KMS-11 (cell line): ENCODE data around the gene VAT1L.

Experiments
- H2AFZ ChIP-seq: fragments of 200-600 bp; sonication (generic); 2 replicates; pipeline ENCODE4 v1.6.1; 2016; ENCODE audit warnings: antibody characterized with exemption, mixed run types, low read depth
- H3K27ac ChIP-seq: fragments of 200-600 bp; sonication (generic); 2 replicates; pipeline ENCODE4 v1.6.1; 2016; ENCODE audit warnings: mild to moderate bottlenecking, mixed run types
- H3K27me3 ChIP-seq: fragments of 200-600 bp; sonication (generic); 2 replicates; pipeline ENCODE4 v1.6.1; 2017; ENCODE audit warnings: mild to moderate bottlenecking, low read depth, mixed run types, moderate library complexity; ENCODE audit not compliant: insufficient read depth
- H3K36me3 ChIP-seq: fragments of 200-600 bp; sonication (generic); 2 replicates; pipeline ENCODE4 v1.6.1; 2017; ENCODE audit warnings: mild to moderate bottlenecking, mixed run types; ENCODE audit not compliant: insufficient read depth
- H3K4me1 ChIP-seq: fragments of 200-600 bp; sonication (generic); 2 replicates; pipeline ENCODE4 v1.6.1; 2016; ENCODE audit warnings: mild to moderate bottlenecking, low read depth, mixed run types; ENCODE audit not compliant: poor library complexity, severe bottlenecking
- H3K4me2 ChIP-seq: fragments of 200-600 bp; sonication (generic); 2 replicates; pipeline ENCODE4 v1.7.0; 2016; ENCODE audit warnings: mild to moderate bottlenecking, mixed run types
- H3K4me3 ChIP-seq: fragments of 200-600 bp; sonication (generic); IDR thresholded peaks from 2 replicates; pipeline ENCODE4 v1.6.1; 2017; ENCODE audit warnings: low read depth, low read length, mixed read lengths; ENCODE audit not compliant: insufficient read depth
- H3K79me2 ChIP-seq: fragments of 200-600 bp; sonication (generic); 2 replicates; pipeline ENCODE4 v1.6.1; 2016; ENCODE audit warnings: low read depth, mixed run types; ENCODE audit not compliant: insufficient read depth
- H3K9ac ChIP-seq: fragments of 200-600 bp; sonication (generic); 2 replicates; pipeline ENCODE4 v1.6.1; 2016; ENCODE audit warnings: mild to moderate bottlenecking, mixed run types
- H4K20me1 ChIP-seq: fragments of 200-600 bp; sonication (generic); 2 replicates; pipeline ENCODE4 v1.6.1; 2016; ENCODE audit warnings: mild to moderate bottlenecking, mixed run types; ENCODE audit not compliant: insufficient read depth
- CTCF ChIP-seq: fragments of 200-600 bp; sonication (generic); conservative IDR thresholded peaks from 2 replicates; pipeline ENCODE4 v1.6.1; 2017; ENCODE audit warnings: low read depth, mild to moderate bottlenecking, antibody characterized with exemption, low read length, moderate library complexity, mixed read lengths

The VAT1L gene

GRCh38 chr16:77898671-77899211 lies 110.4 kb downstream of the VAT1L start:
- Histone ChIP-seq H2AFZ (no peak overlapping the region), H3K36me3 (no peaks in the 10 kb centered on the region), H3K4me1 (no peaks in the 10 kb centered on the region), H3K79me2 (no peaks in the 10 kb centered on the region), H3K27me3 (no peaks in the 10 kb centered on the region), H3K27ac (no peak overlapping the region), H3K4me2 (no peak overlapping the region), H4K20me1 (no peaks in the 10 kb centered on the region), H3K9ac (no peak overlapping the region), H3K4me3 (no peak overlapping the region)
- no peak for TF ChIP-seq CTCF

GRCh38 chr16:77899416-77899815 lies 111.1 kb downstream of the VAT1L start:
- no peak for TF ChIP-seq CTCF
- no peak overlapping the region for H3K9ac ChIP-seq
- no peaks in the 10 kb centered on the region for H3K27me3 ChIP-seq
- no peaks in the 10 kb centered on the region for H3K36me3 ChIP-seq
- H2AFZ ChIP-seq: no peak overlapping the region
- no peak overlapping the region for H3K4me2 ChIP-seq
- no peaks in the 10 kb centered on the region for H4K20me1 ChIP-seq
- no peaks in the 10 kb centered on the region for H3K79me2 ChIP-seq
- no peaks in the 10 kb centered on the region for H3K4me1 ChIP-seq
- no peak overlapping the region for H3K4me3 ChIP-seq
- no peak overlapping the region for H3K27ac ChIP-seq

- no peaks in the 10 kb centered on the region for H3K4me1 ChIP-seq
- H3K4me3 ChIP-seq: no peak overlapping the region
- H3K9ac ChIP-seq: no peak overlapping the region
- H4K20me1 ChIP-seq: no peaks in the 10 kb centered on the region
- no peaks in the 10 kb centered on the region for H3K79me2 ChIP-seq
- TF ChIP-seq CTCF: no peak
- H2AFZ ChIP-seq: no peak overlapping the region
- no peaks in the 10 kb centered on the region for H3K36me3 ChIP-seq
- no peaks in the 10 kb centered on the region for H3K27me3 ChIP-seq
- H3K4me2 ChIP-seq: no peak overlapping the region
- no peak overlapping the region for H3K27ac ChIP-seq
Measured at GRCh38 chr16:77905374-77905920, 117.1 kb downstream of the VAT1L start.

GRCh38 chr16:77910021-77910420 lies 121.7 kb downstream of the VAT1L start:
- no peaks in the 10 kb centered on the region for H4K20me1 ChIP-seq
- TF ChIP-seq CTCF: no peak
- no peak overlapping the region for H3K27ac ChIP-seq
- H3K4me1 ChIP-seq: no peaks in the 10 kb centered on the region
- H2AFZ ChIP-seq: no peak overlapping the region
- no peaks in the 10 kb centered on the region for H3K27me3 ChIP-seq
- no peaks in the 10 kb centered on the region for H3K79me2 ChIP-seq
- no peak overlapping the region for H3K4me3 ChIP-seq
- no peak overlapping the region for H3K9ac ChIP-seq
- H3K36me3 ChIP-seq: no peaks in the 10 kb centered on the region
- H3K4me2 ChIP-seq: no peak overlapping the region
